GM21381 (cell line): ENCODE data around the gene PCSK7.
"Not testable (repeated sequence)": the region's sequence is repeated elsewhere in the genome, so short reads cannot be mapped to it uniquely, and the experiment has no call there.

Experiments used
- ATAC-seq: cut with Tn5 transposase; IDR thresholded peaks from one replicate; pipeline ENCODE4 v1.9.1; 2021; ENCODE audit warnings: mild to moderate bottlenecking, moderate library complexity; ENCODE audit not compliant: unreplicated experiment

Gene PCSK7

DNA sequence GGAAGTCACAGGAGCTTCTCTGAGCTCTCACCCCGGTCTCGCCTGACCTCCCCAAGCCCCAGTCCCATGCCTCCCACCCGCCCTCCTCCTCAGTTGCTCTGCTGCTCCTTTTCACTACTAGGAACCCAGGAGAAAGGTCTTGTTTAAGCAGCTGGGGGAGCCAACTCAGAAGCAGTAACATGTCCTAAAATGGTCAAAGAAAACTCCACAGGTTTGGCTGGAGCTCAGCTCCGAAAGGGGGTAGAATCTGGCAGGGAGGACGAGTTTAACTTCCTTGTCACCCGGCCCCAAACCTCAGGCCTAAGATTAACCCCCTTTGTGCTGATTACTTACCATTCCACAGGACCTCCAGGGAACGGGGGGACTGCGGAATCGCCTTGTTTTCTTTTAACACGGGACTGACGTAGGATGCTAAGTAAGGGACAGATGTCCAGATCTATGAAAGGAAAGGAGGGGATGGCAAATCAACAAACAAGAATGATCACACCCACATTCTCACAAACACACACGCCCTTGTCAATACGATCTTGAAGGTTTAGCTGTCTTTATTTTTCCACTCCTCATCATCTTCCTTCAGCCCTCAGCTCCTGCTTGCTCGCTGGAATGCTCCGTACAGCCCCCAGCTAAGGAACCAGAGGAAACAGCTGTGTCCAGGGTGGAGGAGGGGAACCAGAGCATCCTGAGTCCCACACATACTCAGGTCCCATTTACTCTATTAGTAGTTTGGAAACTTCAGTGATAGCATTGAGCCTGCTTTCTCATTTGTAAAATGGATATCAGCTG, 13.5 kb downstream of the PCSK7 start:
- no peak for ATAC-seq

DNA sequence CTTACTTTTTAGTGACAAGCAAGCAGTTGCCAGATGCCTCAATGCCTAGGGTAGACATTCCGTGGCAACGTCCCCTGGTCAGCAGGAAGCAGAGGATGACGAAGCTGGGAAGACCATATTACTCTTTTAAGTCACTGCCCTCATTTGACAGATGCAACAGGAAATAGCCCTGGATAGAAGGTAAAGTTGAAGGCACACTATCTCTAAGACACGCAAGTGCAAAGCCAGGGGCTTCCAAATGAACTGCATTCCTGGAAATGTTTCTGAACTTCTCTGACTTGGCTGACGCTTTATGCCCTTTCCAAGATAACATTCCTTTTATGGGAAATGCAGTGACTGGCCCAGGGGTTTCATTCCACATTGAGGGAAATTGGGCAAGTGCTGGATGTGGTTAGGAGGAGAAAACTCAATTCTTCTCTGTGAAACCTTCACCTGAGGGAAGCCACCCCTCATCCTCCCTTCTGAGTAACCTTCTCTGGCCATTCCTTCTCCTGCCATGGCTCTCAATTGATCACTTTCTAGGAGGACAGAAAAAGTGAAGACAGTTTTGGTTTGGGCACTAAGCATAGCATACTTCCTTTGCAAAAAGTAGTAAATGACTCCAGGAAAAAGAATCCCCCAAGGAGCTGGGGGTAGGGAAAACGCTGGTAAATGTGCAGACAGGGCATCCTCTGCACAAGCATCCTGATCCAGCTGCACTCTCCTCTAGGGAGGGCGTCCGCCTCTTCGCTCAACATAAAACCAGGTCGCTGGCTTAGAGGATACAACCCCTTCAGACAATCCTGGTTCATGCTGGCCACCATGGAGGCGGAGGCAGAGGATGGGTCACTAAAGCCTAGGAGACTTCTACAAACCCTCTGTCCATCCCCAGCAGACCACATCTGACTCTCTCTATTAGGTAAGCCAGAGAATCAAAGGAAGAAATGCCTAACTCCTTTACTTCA, 14.5 kb downstream of the PCSK7 start:
- ATAC-seq = no peak

DNA sequence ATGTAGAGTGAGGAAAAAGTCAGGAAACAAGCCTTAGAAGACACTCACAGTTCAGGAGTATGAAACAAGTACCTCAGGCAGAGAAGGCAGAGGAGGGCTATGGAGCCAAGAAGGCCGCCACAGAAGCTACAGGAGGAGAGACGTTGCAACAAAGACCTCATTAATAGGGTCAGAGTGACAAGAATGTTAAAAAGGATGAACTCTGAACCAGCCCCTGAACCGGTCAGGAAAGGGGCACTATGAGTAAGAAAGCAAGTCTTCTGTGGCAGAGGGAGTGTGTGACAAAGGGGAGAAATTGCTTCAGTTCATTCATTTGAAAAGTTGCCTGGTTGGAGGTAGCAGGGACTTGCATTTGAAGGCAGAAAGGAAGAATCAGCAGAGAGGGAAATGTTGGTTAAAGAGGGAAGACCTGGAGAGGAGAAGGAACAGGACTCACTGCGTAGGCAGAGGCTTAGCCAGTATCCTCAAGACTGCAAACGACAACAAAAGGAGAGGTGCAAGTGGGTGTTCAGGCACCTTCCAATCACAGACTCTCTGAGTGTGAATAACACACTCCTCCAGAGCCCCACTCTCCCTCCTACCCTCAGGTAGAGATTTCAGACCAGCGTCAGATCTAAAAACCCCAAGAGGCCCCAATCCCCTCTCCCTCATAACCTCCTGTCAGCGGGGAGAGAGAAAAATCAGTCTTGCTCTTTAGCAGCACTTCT, 17.3 kb downstream of the PCSK7 start:
- ATAC-seq = no peak

DNA sequence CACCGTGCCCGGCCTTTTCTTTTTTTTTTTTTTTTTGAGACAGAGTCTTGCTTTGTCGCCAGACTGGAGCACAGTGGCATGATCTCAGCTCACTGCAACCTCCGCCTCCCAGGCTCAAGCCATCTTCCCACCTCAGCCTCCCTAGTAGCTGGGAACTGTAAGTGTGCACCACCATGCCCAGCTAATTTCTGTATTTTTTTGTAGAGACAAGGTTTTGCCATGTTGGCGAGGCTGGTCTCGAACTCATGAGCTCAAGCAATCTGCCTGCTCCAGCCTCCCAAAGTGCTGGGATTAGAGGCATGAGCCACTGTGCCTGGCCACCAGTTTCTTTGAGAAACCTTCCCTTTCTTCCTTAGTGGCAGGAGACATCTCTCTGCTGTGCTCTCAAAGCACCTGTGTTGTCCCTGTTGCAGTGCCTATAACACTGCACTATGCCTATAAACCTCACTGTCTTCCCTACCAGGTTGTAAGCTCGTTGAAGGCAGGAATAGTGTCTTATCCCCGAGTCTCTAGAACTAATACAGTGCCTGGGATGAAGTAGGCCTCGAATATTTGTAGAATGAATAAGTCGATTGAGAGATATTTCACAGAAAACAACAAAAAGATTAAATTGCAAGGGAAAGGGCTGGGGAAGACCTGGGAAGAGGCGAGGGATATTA, 19.0 kb downstream of the PCSK7 start:
- ATAC-seq = no peak

DNA sequence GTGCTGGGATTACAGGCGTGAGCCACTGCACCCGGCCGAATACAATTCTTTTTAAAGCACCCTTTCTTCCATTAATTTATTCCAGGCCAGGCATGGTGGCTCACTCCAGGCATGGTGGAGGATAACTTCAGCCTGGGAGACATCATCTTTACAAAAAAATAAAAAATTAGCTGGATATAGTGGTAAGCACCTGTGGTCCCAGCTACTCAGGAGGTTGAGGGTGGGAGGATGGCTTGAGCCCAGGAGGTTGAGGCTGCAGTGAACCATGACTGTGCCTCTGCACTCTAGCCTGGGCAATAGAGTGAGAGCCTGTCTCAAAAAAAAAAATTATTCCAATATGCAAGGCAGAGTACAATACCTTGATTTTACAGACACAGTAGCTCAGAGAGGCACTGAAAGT, 21.3 kb downstream of the PCSK7 start:
- ATAC-seq = no peak

DNA sequence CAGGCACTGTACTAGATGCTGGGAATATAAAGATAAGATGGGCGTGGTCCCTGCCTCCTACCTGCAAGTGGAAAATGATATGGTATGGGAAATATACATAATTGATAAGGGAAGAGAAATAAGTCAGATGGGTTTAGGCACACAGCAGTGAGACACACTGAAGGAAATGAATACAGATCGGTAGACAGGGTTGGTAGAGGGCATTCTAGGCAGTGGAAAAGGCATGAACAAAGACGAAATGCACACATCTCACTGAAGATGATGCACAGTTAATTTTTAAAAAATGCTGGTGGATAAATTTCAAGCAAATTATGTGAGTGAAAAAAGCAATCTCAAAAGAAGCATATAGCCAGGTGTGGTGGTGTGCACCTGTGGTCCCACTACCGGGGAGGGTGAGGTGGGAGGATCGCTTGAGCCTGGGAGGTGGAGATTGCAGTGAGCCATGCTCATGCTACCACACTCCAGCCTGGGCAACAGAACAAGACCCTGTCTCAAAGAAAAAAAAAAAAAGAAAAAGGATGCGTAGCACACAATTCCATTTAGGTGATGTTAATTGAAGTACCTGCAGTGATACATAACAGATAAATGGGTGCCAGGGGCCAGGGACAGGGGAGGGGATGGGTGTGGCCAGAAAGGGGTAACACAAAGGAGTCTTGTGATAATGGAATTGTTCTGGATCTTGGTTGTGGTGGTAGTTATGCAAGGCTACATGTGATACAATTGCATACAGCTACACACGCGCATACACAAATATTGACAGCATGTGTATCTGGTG, 22.3 kb downstream of the PCSK7 start:
- ATAC-seq = not testable (repeated sequence)

DNA sequence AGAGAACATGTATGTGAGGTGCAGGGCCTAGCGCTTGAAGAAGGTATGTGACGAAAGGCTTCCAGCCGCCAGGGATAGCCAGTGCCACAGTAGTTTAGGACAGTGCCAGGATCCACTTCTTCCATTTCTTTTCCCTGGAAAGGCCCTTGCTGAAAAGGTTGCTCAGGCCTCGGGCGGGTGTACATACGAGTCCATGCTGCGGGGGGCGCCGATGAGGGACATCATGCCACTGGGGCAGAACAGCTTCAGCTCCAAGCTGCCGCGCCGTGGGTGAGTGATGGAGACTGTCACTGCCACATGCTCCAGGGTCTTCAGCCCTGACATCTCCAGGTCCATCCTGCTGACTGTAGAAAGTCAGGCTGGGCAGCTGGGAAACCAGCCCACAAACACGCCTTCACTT, 23.2 kb downstream of the PCSK7 start:
- not testable (repeated sequence) for ATAC-seq

DNA sequence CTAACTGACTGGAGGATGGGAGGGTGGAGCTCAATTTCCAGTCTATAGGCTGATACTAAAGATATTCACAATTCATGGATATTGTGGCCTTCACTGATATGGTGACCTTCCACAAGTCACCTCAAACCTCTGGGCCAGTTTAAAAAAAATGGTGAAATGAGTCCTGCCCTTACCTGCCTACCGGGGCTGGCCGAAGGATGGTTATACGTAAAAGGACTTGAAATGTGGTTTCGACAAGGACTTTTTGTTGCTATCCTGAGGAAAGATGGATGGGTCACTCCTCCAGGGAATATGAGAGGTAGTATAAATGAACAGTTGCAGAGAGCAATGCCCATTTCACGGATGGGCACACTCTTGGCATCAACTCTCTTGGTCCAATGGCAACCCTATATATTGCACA, 24.4 kb downstream of the PCSK7 start:
- ATAC-seq = not testable (repeated sequence)

DNA sequence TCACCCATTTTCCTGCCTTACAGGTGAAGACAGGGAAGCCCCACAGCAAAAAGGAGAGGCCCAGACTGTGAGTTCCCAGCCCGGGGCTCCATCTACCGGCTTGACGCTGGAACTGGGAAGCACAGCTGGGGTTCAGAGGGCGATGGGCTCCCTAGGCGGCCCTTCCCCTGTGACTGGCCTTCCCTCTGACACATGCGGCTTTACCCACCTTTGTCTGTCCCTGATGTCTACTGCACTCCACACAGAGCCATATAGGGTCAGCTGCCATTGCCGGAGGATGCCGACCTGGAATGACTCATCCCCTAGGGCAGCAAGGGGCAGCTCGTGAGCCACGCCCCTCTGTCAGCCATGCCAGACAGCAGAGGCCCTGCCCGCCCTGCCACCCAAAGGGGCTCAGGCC, 25.0 kb downstream of the PCSK7 start:
- not testable (repeated sequence) for ATAC-seq

DNA sequence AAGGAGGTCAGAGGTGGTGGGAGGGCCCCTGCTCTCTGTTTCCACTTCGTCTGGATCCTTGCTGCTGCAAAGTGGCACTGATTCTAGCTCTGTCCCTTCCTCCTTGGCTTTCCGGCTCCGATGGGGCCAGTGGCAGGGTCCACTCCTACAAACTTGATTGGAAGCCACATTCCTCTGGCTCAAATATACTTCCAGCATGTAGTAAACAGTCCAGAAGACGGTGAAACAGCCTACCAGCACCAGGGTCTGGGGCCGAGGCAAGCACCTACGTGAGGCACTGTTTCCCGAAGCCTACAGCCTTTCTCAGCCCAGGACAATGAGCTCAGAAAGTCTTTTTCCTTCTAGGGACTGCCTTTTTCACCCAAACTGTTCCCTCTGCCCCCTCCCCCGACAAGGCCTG, 25.8 kb downstream of the PCSK7 start:
- not testable (repeated sequence) for ATAC-seq

DNA sequence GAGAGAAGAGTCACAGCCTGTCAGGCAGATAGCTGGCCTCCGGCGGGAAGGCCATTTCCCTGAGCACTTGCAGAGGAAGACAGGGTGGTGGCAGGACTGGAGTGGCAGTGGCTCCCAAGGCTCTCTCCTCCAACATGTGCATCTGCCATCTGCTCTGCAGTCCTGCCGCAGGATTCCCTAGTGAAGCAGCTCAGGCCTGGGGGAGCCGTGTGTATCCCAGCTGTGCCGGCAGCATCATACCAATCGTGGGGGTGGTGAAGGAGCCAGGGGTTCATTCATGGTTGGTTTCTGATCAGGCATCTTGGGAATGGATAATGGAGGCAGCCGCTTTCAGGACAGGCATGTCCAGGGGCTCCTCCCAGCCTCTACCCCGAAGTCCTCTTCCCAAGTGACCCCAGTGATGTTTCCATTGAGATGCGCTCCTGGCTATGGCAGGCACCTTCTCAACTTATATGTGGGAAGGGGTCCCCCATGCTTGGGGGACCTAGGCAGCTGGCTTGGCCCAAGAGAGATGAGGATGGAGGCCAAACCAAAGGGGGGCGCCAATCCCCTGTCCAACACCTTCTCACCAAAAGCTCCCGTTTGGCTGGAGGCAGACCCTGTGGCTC, 26.6 kb downstream of the PCSK7 start:
- no peak for ATAC-seq

DNA sequence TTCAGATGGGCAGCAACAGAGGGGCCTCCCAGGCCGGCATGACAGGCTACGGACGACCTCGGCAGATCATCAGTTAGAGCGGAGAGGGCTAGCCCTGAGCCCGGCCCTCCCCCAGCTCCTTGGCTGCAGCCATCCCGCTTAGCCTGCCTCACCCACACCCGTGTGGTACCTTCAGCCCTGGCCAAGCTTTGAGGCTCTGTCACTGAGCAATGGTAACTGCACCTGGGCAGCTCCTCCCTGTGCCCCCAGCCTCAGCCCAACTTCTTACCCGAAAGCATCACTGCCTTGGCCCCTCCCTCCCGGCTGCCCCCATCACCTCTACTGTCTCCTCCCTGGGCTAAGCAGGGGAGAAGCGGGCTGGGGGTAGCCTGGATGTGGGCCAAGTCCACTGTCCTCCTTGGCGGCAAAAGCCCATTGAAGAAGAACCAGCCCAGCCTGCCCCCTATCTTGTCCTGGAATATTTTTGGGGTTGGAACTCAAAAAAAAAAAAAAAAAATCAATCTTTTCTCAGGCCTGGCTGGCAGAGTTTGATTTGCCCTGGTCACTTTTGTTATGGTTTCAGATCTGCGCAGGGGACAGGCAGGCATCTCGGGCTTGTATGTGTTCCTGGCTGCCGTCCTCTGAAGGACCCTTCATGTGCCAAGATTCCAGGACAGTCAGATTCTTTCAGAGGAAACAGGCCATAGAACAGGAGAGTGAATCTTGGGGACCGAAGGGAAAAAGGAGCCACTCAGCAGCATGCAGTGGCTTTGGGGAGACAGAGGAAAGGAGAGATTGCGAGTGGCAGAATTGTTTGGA, 27.4 kb downstream of the PCSK7 start:
- ATAC-seq = no peak

DNA sequence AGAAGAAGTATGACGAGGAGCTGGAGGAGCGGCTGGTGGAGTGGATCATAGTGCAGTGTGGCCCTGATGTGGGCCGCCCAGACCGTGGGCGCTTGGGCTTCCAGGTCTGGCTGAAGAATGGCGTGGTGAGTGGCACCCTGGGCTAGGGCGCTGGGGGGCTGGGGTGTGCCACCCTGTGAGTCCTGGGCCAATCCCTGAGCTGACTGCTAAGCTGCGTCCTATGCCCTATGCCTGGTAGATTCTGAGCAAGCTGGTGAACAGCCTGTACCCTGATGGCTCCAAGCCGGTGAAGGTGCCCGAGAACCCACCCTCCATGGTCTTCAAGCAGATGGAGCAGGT, 28.8 kb downstream of the PCSK7 start:
- no peak for ATAC-seq

DNA sequence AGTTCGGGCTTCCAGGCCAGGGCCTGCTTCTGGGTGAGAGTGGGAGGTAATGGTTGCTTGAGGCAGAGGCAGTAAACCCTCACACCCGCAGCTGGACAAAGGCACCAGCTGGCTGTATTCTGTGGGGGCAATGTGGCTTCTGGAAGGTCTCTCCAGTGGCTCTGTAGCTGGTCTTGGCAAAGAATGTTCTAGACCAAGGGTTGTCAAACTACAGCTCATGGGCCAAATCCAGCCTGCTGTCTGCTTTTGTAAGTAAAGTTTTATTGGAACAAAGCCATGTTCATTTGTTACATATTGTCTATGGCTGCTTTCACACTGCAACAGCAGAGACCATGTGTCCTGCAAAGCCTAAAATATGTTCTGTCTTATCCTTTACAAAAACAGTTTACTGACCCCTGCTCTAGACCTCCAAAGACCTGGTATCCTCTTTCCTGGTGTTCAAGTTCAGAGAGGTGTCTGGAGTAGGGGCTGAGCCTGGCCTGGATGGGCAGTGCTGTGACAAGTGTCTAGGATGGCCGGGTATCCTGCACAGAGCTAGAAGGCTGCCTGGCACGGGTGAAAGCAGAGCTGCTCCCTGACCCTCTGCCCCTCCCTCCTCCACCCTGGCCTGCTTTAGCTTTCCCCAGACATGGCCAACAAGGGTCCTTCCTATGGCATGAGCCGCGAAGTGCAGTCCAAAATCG, 29.3 kb downstream of the PCSK7 start:
- ATAC-seq = no peak

DNA sequence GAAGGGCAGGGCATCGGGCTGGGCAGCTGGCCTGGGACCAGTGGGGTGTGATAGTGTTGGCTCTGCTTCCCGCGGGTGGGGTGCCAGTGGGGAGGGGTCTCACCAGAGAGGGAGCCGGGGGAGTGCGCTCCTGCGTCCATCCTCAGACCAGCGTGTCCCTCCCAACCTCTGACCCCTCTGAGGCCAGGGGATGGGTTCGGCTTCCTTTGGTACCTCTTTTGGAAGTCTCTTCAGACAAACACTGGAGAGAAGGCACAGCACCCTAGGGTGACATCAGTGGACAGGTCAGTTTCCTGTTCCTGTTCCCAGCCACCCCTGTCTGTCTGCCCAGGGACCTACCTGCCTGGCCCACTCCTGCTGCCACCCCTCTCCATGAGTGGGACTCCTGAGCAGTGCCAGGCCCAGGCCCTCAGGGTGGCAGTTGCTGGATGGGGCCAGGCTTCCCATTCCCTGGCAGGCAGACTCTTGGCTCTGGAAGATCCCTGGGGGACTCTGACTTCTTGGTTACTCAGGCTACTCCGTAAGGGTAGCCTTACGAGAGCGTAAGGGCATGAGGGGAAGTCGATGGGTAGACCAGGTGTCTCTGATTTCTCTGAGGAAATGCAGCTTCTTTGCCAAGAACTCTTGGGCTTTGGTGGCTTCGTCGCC, 30.1 kb downstream of the PCSK7 start:
- no peak for ATAC-seq

DNA sequence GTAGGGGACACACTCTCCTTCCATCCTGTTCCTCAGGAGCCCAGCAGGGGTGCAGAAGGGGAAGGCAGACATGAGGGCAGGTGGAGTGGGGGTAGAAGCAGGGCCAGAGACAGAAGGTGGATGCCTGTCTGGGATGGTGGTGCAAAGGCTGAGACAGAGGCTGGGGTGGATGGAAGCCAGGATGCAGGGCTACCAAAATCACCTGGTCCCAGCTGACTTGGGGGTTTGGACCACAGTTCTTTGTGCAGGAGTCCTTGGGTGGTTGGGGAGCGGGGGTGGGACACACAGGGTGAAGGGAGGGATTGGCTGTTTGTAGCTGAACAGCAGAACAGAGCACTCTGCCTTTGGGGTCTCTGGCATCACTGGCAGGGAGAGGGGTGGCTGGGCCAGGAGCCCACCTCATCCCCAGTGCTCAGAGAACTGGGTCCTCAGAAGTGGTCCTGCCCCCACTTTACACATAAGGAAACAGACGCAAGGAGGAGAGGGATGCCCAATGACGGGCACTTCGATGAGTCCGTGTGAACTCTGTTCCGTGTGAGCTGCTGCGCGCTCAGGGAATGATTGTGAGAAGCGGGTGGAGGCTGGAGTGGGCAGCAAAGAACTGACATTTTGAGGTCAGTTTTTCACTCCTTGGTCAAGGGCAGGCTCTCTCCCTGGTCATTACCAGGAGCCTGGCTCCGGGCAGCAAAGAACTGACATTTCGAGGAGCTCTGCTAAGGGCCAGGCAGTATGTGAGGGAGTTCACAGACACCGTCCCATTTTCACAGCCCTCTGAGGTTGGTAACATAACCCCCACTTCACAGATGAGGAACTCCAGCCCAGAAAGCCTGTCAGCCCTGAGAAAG, 30.8 kb downstream of the PCSK7 start:
- no peak for ATAC-seq
